HepG2 (cell line): ENCODE results near the gene TSHZ2.

Source experiments
- ADNP ChIP-seq: sonication (generic); formaldehyde crosslinking; IDR thresholded peaks from 2 replicates; pipeline ENCODE4 v1.4.0; 2020; ENCODE audit warnings: missing genetic modification reagents
- HCFC1 ChIP-seq: fragments of 150-350 bp; IDR thresholded peaks from 2 replicates; pipeline ENCODE4 v1.6.1; 2014; ENCODE audit warnings: low read depth, low read length
- PAF1 ChIP-seq: IDR thresholded peaks from 2 replicates; pipeline ENCODE4 v1.6.1; 2016; ENCODE audit warnings: missing genetic modification reagents, missing compliant biosample characterization
- POLR2AphosphoS5 ChIP-seq: IDR thresholded peaks from 2 replicates; pipeline ENCODE4 v1.6.1; 2012; ENCODE audit warnings: low read depth, low read length
- SMAD1 ChIP-seq: sonication (generic); formaldehyde crosslinking; IDR thresholded peaks from 2 replicates; pipeline ENCODE4 v1.4.0; 2020; ENCODE audit warnings: missing genetic modification reagents, low read depth, mild to moderate bottlenecking, borderline replicate concordance
- ZNF205 ChIP-seq: IDR thresholded peaks from 2 replicates; pipeline ENCODE4 v1.6.1; 2018; ENCODE audit warnings: missing biosample characterization, missing genetic modification reagents
- ZNF329 ChIP-seq: sonication (generic); formaldehyde crosslinking; IDR thresholded peaks from 2 replicates; pipeline ENCODE4 v1.9.0; 2021; ENCODE audit warnings: low read depth, mild to moderate bottlenecking, missing genetic modification reagents
- ZNF776 ChIP-seq: sonication (generic); formaldehyde crosslinking; IDR thresholded peaks from 2 replicates; pipeline ENCODE4 v1.4.0; 2020; ENCODE audit warnings: mild to moderate bottlenecking, missing genetic modification reagents
- TF ChIP-seq, protein P1 (sequence below): IDR thresholded peaks from 2 replicates; pipeline ENCODE4 v1.6.1; 2012; ENCODE audit warnings: inconsistent platforms
- TF ChIP-seq, protein P2 (sequence below): sonication (generic); formaldehyde crosslinking; IDR thresholded peaks from 2 replicates; pipeline ENCODE4 v1.8.0; 2022; ENCODE audit warnings: missing genetic modification reagents, low read depth, mild to moderate bottlenecking, borderline replicate concordance
- TF ChIP-seq, protein P3 (sequence below): sonication (generic); formaldehyde crosslinking; IDR thresholded peaks from 2 replicates; pipeline ENCODE4 v1.5.0; 2020; ENCODE audit warnings: mild to moderate bottlenecking, missing genetic modification reagents, moderate library complexity

DNA sequence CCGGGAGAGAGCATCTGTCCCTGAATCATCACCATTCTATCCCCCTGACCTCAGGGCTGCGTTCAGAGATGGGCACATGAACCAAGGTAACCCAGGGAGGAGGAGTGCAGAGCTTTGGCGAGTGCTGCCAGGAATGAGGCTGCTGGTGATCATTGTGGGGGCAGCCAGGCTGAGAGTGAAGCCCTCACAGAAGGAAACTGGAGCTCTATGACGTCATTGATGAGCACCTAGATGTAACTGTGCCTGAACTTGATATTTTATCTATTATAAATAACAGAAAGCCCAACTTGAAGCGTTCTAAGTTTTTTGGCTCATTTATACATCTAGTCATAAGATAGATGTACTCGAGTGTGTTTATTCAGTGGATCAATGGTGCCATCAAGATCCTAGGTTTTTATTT lies 17.3 kb upstream of the TSHZ2 start:
- TF ChIP-seq, protein P1, sequence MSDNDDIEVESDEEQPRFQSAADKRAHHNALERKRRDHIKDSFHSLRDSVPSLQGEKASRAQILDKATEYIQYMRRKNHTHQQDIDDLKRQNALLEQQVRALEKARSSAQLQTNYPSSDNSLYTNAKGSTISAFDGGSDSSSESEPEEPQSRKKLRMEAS, result no peak
- TF ChIP-seq ZNF329 (no peak), POLR2AphosphoS5 (no peak), ZNF776 (CRISPR knock-in tag) (no peak), ADNP (CRISPR knock-in tag) (no peak), PAF1 (no peak), SMAD1 (CRISPR knock-in tag) (no peak), HCFC1 (no peak), ZNF205 (CRISPR knock-in tag) (no peak)
- TF ChIP-seq, protein P2, sequence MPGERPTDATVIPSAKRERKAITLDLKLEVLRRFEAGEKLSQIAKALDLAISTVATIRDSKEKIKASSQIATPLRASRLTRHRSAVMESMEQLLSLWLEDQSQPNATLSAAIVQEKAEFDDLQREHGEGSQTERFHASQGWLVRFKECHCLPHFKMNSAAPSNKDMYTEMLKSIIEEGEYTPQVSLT (CRISPR knock-in tag), result no peak
- TF ChIP-seq, protein P3, sequence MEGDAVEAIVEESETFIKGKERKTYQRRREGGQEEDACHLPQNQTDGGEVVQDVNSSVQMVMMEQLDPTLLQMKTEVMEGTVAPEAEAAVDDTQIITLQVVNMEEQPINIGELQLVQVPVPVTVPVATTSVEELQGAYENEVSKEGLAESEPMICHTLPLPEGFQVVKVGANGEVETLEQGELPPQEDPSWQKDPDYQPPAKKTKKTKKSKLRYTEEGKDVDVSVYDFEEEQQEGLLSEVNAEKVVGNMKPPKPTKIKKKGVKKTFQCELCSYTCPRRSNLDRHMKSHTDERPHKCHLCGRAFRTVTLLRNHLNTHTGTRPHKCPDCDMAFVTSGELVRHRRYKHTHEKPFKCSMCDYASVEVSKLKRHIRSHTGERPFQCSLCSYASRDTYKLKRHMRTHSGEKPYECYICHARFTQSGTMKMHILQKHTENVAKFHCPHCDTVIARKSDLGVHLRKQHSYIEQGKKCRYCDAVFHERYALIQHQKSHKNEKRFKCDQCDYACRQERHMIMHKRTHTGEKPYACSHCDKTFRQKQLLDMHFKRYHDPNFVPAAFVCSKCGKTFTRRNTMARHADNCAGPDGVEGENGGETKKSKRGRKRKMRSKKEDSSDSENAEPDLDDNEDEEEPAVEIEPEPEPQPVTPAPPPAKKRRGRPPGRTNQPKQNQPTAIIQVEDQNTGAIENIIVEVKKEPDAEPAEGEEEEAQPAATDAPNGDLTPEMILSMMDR (CRISPR knock-in tag), result no peak
